H9 (cell line): Measurements from ENCODE around the gene AKT3. TPM values are rescaled to one million over a fixed set of nuclear protein-coding genes. Genes with fewer than 3 reads are reported as not detected.

Experiments used
- DNase-seq: peaks from one replicate; pipeline ENCODE4 v3.0.0-alpha.2; 2017
- H2AFZ ChIP-seq: one replicate; pipeline ENCODE4 v1.6.1; 2013; ENCODE audit warnings: mild to moderate bottlenecking, low read length, control low read depth, moderate library complexity
- H2AK5ac ChIP-seq: 2 replicates; pipeline ENCODE4 v1.6.1; 2013; ENCODE audit warnings: low read length, control low read depth, mixed read lengths; ENCODE audit not compliant: insufficient read length
- H2BK120ac ChIP-seq: one replicate; pipeline ENCODE4 v1.6.1; 2013; ENCODE audit warnings: low read depth, mild to moderate bottlenecking, low read length, control low read depth, inconsistent platforms; ENCODE audit not compliant: poor library complexity, severe bottlenecking
- H2BK12ac ChIP-seq: 2 replicates; pipeline ENCODE4 v1.6.1; 2013; ENCODE audit warnings: low read length, control low read depth, mixed read lengths, low read depth; ENCODE audit not compliant: insufficient read length
- H2BK15ac ChIP-seq: 2 replicates; pipeline ENCODE4 v1.6.1; 2013; ENCODE audit warnings: low read depth, low read length, control low read depth
- H2BK20ac ChIP-seq: one replicate; pipeline ENCODE4 v1.6.1; 2013; ENCODE audit warnings: low read depth, mild to moderate bottlenecking, low read length, control low read depth, inconsistent platforms; ENCODE audit not compliant: poor library complexity, severe bottlenecking
- H2BK5ac ChIP-seq: 2 replicates; pipeline ENCODE4 v1.6.1; 2013; ENCODE audit warnings: low read length, control low read depth, mixed read lengths; ENCODE audit not compliant: insufficient read length
- H3K14ac ChIP-seq: 2 replicates; pipeline ENCODE4 v1.6.1; 2013; ENCODE audit warnings: low read length, control low read depth; ENCODE audit not compliant: insufficient read depth
- H3K18ac ChIP-seq: 2 replicates; pipeline ENCODE4 v1.6.1; 2013; ENCODE audit warnings: low read depth, mild to moderate bottlenecking, mixed read lengths, low read length, control low read depth; ENCODE audit not compliant: insufficient read length
- H3K23ac ChIP-seq: 2 replicates; pipeline ENCODE4 v1.6.1; 2013; ENCODE audit warnings: low read length, control low read depth, mixed read lengths, low read depth; ENCODE audit not compliant: insufficient read length
- H3K23me2 ChIP-seq: 2 replicates; pipeline ENCODE4 v1.6.1; 2013; ENCODE audit warnings: low read depth, mild to moderate bottlenecking, mixed read lengths, low read length, control low read depth; ENCODE audit not compliant: insufficient read length, poor library complexity, severe bottlenecking
- H3K27ac ChIP-seq: 2 replicates; pipeline ENCODE4 v1.5.1; 2013; ENCODE audit warnings: low read length, control low read depth, mixed read lengths, low read depth; ENCODE audit not compliant: insufficient read length
- H3K27me3 ChIP-seq: 2 replicates; pipeline ENCODE4 v1.6.1; 2013; ENCODE audit warnings: low read length, control low read depth, inconsistent platforms; ENCODE audit not compliant: insufficient read depth
- H3K4ac ChIP-seq: 2 replicates; pipeline ENCODE4 v1.6.1; 2013; ENCODE audit warnings: low read depth, mild to moderate bottlenecking, control low read depth, inconsistent platforms, low read length, moderate library complexity
- H3K4me1 ChIP-seq: 2 replicates; pipeline ENCODE4 v1.6.1; 2013; ENCODE audit warnings: low read length, control low read depth, inconsistent platforms; ENCODE audit not compliant: insufficient read depth
- H3K4me2 ChIP-seq: 2 replicates; pipeline ENCODE4 v1.6.1; 2013; ENCODE audit warnings: low read length, control low read depth, mixed read lengths; ENCODE audit not compliant: insufficient read length, insufficient read depth
- H3K56ac ChIP-seq: 2 replicates; pipeline ENCODE4 v1.6.1; 2013; ENCODE audit warnings: low read depth, mild to moderate bottlenecking, mixed read lengths, low read length, control low read depth; ENCODE audit not compliant: insufficient read length
- H3K79me1 ChIP-seq: 2 replicates; pipeline ENCODE4 v1.6.1; 2013; ENCODE audit warnings: low read depth, mild to moderate bottlenecking, moderate library complexity, low read length, control low read depth, inconsistent platforms; ENCODE audit not compliant: insufficient read depth, poor library complexity, severe bottlenecking
- H3K79me2 ChIP-seq: 2 replicates; pipeline ENCODE4 v1.6.1; 2013; ENCODE audit warnings: low read length, control low read depth, inconsistent platforms; ENCODE audit not compliant: insufficient read depth
- H3K9ac ChIP-seq: 2 replicates; pipeline ENCODE4 v1.6.1; 2013; ENCODE audit warnings: low read length, control low read depth, mixed read lengths; ENCODE audit not compliant: insufficient read length; ENCODE audit errors: extremely low read depth
- H3K9me3 ChIP-seq: one replicate; pipeline ENCODE4 v1.6.1; 2013; ENCODE audit warnings: low read depth, low read length, inconsistent platforms; ENCODE audit not compliant: control insufficient read depth
- H3T11ph ChIP-seq: one replicate; pipeline ENCODE4 v1.6.1; 2013; ENCODE audit warnings: mild to moderate bottlenecking, low read length, control low read depth, inconsistent platforms
- H4K20me1 ChIP-seq: one replicate; pipeline ENCODE4 v1.6.1; 2013; ENCODE audit not compliant: control insufficient read depth, insufficient read length, insufficient read depth
- H4K5ac ChIP-seq: 2 replicates; pipeline ENCODE4 v1.6.1; 2013; ENCODE audit warnings: low read depth, mild to moderate bottlenecking, mixed read lengths, low read length, control low read depth; ENCODE audit not compliant: insufficient read length
- H4K8ac ChIP-seq: replicated peaks from 2 replicates; pipeline ENCODE4 v1.6.1; 2013; ENCODE audit warnings: low read length, control low read depth, mixed read lengths, low read depth; ENCODE audit not compliant: insufficient read length
- H4K91ac ChIP-seq: 2 replicates; pipeline ENCODE4 v1.6.1; 2013; ENCODE audit warnings: low read depth, mild to moderate bottlenecking, moderate library complexity, mixed read lengths, low read length, control low read depth; ENCODE audit not compliant: insufficient read length
- H3K27ac Mint-ChIP-seq, 3 experiments: 2 replicates in 2 of 3; 3 replicates in 1 of 3; pipeline ENCODE4 v1.8.0; 2020 to 2021; ENCODE audit warnings: mixed read lengths in 3 of 3, mild to moderate bottlenecking in 1 of 3, moderate library complexity in 1 of 3
- H3K27me3 Mint-ChIP-seq: 2 replicates; pipeline ENCODE4 v1.8.0; 2021; ENCODE audit warnings: low read depth, mild to moderate bottlenecking, moderate library complexity, mixed read lengths
- H3K36me3 Mint-ChIP-seq, 3 experiments: 2 replicates in 2 of 3; 3 replicates in 1 of 3; pipeline ENCODE4 v1.8.0; 2020 to 2021; ENCODE audit warnings: low read depth in 3 of 3, mixed read lengths in 3 of 3; ENCODE audit not compliant: insufficient read depth in 1 of 3
- H3K4me1 Mint-ChIP-seq, 2 experiments: 2 replicates each; pipeline ENCODE4 v1.8.0; 2020; ENCODE audit warnings: mixed read lengths in 2 of 2
- H3K4me3 Mint-ChIP-seq, 2 experiments: 2 replicates in 1 of 2; 3 replicates in 1 of 2; pipeline ENCODE4 v1.8.0; 2020 to 2021; ENCODE audit warnings: mild to moderate bottlenecking in 2 of 2, mixed read lengths in 2 of 2, moderate library complexity in 1 of 2
- H3K9me3 Mint-ChIP-seq, 2 experiments: 2 replicates in 1 of 2; 3 replicates in 1 of 2; pipeline ENCODE4 v1.8.0; 2020; ENCODE audit warnings: mild to moderate bottlenecking in 2 of 2, mixed read lengths in 2 of 2, moderate library complexity in 1 of 2
- WGBS: extraction: QIAGEN DNeasy Blood & Tissue Kit; methylation state at CpG from one replicate; pipeline ENCODE4 v1.1.7; 2013; ENCODE audit warnings: missing lambda C conversion rate, low lambda C conversion rate, mixed read lengths; ENCODE audit not compliant: insufficient read length; ENCODE audit errors: extremely low coverage; 5-methylcytosine and 5-hydroxymethylcytosine counted together
- total RNA-seq: library from RNA; stranded (reverse); gene quantifications from 2 replicates; pipeline ENCODE4 v1.2.1, GENCODE V29; 2021
- TF ChIP-seq, protein P1 (sequence below): fragments of 200-600 bp; sonication (generic); conservative IDR thresholded peaks from 3 replicates; pipeline ENCODE4 v1.8.0; 2021; ENCODE audit warnings: antibody characterized with exemption, mild to moderate bottlenecking

The AKT3 gene
- total RNA-seq, 1 experiment from 2014 or later: 27.8 TPM

DNA sequence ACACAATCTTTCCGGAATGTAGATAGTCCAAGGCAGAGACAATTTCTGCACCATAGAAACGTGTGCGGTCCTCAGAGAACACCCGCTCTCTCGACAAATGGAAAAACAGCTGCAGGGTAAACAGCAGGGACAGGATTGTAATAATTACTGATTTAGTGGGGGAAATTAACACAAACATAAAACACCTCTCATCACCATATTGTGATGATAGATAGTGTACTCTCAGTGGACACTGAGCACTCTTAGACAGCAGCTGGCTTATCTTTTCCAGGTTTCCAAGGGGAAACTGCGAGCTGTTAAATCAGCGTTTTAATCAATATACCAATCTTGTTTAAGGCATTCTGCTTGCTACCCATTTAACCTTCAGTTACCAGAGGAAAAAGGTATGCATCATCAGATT lies 277.1 kb downstream of the AKT3 start:
- H2AFZ ChIP-seq: no peak overlapping the region
- no peak overlapping the region for H2BK15ac ChIP-seq
- no peak overlapping the region for H3K27ac ChIP-seq
- H3K56ac ChIP-seq: no peak overlapping the region
- H3K4me3 Mint-ChIP-seq: no peak overlapping the region
- TF ChIP-seq, protein P1, sequence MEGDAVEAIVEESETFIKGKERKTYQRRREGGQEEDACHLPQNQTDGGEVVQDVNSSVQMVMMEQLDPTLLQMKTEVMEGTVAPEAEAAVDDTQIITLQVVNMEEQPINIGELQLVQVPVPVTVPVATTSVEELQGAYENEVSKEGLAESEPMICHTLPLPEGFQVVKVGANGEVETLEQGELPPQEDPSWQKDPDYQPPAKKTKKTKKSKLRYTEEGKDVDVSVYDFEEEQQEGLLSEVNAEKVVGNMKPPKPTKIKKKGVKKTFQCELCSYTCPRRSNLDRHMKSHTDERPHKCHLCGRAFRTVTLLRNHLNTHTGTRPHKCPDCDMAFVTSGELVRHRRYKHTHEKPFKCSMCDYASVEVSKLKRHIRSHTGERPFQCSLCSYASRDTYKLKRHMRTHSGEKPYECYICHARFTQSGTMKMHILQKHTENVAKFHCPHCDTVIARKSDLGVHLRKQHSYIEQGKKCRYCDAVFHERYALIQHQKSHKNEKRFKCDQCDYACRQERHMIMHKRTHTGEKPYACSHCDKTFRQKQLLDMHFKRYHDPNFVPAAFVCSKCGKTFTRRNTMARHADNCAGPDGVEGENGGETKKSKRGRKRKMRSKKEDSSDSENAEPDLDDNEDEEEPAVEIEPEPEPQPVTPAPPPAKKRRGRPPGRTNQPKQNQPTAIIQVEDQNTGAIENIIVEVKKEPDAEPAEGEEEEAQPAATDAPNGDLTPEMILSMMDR: no peak
- H3K27me3 ChIP-seq: no peaks in the 10 kb centered on the region
- H3K4me1 ChIP-seq: no peaks in the 10 kb centered on the region
- H3K36me3 Mint-ChIP-seq: peaks cover 0 to 9% (median 6%) of the 10 kb centered on the region in 3 experiments; a peak in 6 of 7 replicates
- H3K9me3 Mint-ChIP-seq: peaks cover 7 to 12% of the 10 kb centered on the region in 2 experiments; a peak in 4 of 5 replicates
- no peak overlapping the region for H2BK120ac ChIP-seq
- peak overlapping the region in 1 of 3 experiments; percentile 20; a peak in 1 of 7 replicates for H3K27ac Mint-ChIP-seq
- H3K23me2 ChIP-seq: no peaks in the 10 kb centered on the region
- H4K8ac ChIP-seq: no peak overlapping the region
- WGBS: no CpG with 5 or more reads among the region's 7 CpGs
- no peaks in the 10 kb centered on the region for H3K79me2 ChIP-seq
- H3K14ac ChIP-seq: no peak overlapping the region
- peaks cover 0 to 5% of the 10 kb centered on the region in 2 experiments; a peak in 1 of 4 replicates for H3K4me1 Mint-ChIP-seq
- H4K20me1 ChIP-seq: no peaks in the 10 kb centered on the region
- no peak overlapping the region for H3K9ac ChIP-seq
- no peak overlapping the region for H2BK20ac ChIP-seq
- H2BK5ac ChIP-seq: no peak overlapping the region
- H3K4me2 ChIP-seq: no peak overlapping the region
- no peaks in the 10 kb centered on the region for H3K27me3 Mint-ChIP-seq
- no peak overlapping the region for H3T11ph ChIP-seq
- no peak overlapping the region for H3K23ac ChIP-seq
- H4K5ac ChIP-seq: no peak overlapping the region
- H3K79me1 ChIP-seq: no peaks in the 10 kb centered on the region
- H2BK12ac ChIP-seq: no peak overlapping the region
- no peak overlapping the region for H3K4ac ChIP-seq
- no peak overlapping the region for H4K91ac ChIP-seq
- H3K9me3 ChIP-seq: no peaks in the 10 kb centered on the region
- H2AK5ac ChIP-seq: no peak overlapping the region
- no peak overlapping the region for H3K18ac ChIP-seq
- DNase-seq: no peak
